Stimulated activated CD4-positive, alpha-beta T cell treated with anti-CD3 and anti-CD28 coated beads, Interleukin-15, amount 100 ng/mL, for 48 hours (primary cell): ENCODE data around the gene PPARD.
A peak's percentile ranks its signal among the peaks of the same experiment; 100 is the strongest.
"Not testable (repeated sequence)": the region's sequence is repeated elsewhere in the genome, so short reads cannot be mapped to it uniquely, and the experiment has no call there.

Experiments used
- DNase-seq, 2 donors: peaks; one replicate each; pipeline ENCODE4 v3.0.0-alpha.2; 2020; ENCODE audit warnings: low read depth in 2 of 2

The PPARD gene

DNA sequence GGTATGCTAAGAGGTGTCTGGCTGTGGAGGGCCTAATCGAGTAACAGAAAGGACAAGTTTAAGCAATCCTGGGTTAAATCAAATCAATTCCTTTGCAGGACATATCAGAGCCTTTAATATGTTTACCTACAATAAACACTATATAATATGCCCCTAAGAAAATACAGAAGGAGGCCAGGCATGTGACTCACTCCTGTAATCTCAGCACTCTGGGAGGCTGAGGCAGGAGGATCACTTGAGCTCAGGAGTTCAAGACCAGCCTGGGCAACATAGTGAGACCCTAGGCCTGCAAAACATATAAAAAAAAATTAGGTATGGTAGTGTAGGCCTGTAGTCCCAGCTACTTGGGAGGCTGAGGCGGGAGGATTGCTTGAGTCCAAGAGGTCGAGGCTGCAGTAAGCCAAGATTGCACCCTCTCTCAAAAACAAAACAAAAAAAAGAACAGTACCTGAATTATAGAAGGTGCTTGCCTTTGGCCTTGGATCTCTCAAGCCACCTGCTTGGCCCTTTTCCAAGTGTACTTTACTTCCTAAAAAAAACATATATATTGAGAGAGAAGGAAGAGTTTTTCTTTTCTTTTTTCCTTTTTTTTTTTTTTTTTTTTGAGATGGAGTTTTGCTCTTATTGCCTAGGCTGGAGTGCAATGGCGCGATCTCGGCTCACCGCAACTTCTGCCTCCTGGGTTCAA lies 96.2 kb downstream of the PPARD start:
- not testable (repeated sequence) for DNase-seq

- DNase-seq: no peak
Observed at GRCh38 chr6:35439308-35439707, 97.0 kb downstream of the PPARD start.

- no peak for DNase-seq
Observed at GRCh38 chr6:35441205-35441604, 98.8 kb downstream of the PPARD start.

DNA sequence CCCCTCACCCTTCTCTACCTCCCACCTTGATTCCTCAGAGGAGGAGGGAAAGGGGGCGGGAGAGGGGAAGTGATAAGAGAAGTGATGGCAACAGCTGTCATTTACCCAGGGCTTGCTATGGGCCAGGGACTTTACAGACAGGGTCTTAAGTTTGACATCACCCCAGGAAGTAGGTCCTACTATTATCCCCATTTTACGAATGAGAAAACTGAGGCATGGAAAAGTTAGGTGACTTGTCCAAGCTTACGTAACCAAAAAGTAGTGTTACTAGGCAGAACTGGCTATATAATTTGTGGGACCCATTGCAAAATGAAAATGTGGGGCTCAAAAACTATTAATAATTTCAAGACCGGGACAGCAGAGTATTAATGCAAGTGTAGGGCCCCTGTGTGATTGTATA lies 99.3 kb downstream of the PPARD start:
- DNase-seq: no peak

GRCh38 chr6:35442693-35443092 lies 100.3 kb downstream of the PPARD start:
- DNase-seq: no peak

GRCh38 chr6:35443341-35444030 lies 101.1 kb downstream of the PPARD start:
- no peak for DNase-seq

- no peak for DNase-seq
Observed at GRCh38 chr6:35445691-35446090, 103.3 kb downstream of the PPARD start.

DNA sequence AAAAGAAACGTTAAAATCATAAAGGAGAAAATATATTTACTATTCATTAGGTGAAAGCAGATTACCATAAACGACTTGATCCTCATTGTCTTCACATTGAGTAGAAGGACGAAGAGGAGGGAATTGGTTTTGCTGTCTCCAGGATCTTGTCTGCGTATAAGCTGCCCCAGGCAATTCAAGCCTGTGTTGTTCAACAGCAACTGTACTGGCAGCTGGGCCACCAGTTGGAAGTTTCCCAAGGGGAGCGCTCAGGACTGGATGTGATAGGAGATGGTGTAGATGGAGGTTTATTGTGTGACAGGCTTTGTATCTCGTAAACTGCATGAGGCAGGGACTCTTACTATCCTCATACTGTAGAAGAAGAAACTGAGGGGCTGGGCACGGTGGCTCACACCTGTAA lies 105.8 kb downstream of the PPARD start:
- no peak for DNase-seq

DNA sequence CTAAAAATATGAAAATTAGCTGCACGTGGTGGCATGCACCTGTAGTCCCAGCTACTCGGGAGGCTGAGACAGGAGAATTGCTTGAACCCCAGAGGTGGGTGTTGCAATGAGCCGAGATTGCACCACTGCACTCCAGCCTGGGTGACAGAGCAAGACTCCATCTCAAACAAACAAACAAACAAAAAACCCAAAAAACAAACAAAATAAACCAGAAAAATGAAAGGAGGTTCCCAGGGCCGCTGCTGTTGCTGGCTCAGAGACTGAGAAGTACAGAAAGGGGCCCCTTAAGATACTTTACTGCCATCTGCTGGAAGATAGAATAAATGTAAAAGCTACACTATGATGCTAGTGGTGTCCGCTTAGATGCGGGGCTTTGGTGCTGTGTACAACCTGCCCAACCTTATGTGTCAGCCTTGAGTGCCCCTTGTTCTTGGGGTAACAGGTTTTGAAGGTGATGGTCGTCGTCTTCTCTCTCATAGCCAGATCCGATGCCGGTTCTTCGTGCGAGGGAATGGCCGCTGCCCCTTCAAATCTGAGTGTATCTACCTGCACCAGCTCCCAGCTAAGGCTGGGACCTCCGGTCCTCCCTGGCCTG lies 107.0 kb downstream of the PPARD start:
- DNase-seq: no peak

DNA sequence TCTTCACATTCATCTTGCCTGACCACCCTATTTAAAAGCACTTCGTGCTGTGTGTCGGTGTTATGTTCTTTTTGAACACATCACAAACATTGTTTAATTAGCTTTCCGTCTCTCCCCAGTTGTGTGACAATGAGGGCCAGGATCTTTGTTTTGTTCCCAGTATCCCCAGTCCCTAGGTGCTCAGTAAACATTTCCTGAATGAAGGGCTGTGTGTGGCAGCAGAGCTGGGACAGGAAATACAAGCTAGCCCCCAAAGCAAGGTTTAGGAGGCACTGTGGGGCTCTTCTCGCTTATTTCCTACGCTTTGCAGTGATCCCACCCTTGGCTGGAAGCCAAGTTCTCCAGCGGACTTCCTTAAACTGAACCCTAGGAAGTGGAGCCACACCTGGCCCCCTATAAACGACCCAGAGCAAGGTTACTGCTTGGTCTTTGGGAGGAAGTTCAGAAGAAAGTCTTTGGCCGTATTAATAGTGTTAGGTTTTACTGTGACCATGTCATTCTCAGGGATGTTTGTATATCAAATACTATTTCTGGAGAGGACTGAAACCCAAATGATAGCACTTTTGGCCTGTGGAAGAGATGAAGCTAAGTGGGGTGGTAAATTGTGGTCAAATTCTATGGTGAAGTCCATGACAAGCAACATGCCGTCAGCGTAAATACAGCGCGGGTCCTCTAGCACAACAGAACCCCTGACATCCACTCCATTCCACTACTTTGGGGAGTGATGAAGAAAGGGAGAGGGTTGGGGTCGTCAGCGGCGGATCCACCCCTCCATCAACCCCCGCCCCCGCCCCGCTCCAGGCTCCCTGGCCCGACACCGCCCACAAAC lies 109.2 kb downstream of the PPARD start:
- no peak for DNase-seq

GRCh38 chr6:35452183-35453090 lies 110.1 kb downstream of the PPARD start, which contains the start of gene FANCE:
FANCE (plus strand) TSS chr6:35452338; CDS start chr6:35452546, 208 bp downstream.
- DNase-seq: peak; percentile 81 to 94

DNA sequence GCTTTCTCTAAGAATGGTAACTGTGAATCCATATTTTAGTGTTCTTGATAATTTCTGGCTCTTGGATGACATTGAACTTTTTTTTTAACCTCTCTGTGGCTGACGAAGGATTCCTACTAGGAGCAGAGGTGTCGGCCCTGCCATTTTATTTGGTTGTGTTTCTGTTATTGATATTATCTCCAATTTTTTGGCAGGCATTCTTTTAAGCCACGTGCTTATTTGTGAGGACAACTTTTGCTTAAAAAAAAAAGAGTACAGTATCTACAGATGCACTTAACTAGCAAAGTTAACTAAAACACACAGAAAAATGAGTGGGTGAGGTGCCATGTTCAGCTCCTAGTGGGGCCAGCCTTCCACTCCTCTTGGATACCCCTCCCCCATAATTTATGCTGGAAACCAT lies 110.9 kb downstream of the PPARD start:
- DNase-seq: no peak

GRCh38 chr6:35454391-35455110 lies 112.2 kb downstream of the PPARD start:
- DNase-seq: no peak

- DNase-seq: no peak
Observed at GRCh38 chr6:35457907-35458306, 115.5 kb downstream of the PPARD start.

DNA sequence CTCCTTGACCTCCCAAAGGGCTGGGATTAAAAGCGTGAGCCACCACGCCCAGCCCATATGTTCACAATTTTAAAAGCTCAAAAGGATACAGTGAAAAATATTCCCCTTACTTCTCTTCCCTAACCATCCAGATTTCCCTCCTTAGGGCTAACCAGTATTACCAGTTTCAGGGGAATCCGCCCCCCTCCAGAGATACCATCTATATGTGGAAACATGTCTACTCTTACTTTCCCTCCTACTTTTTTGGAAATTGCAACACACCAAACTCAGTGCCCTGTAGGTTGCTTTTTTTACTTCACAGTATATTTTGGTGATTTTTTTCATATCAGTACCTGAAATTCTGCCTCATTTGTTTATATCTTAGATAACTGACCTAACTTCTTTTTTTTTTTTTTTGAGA lies 118.9 kb downstream of the PPARD start:
- no peak for DNase-seq

GRCh38 chr6:35463292-35463691 lies 120.9 kb downstream of the PPARD start:
- no peak for DNase-seq

DNA sequence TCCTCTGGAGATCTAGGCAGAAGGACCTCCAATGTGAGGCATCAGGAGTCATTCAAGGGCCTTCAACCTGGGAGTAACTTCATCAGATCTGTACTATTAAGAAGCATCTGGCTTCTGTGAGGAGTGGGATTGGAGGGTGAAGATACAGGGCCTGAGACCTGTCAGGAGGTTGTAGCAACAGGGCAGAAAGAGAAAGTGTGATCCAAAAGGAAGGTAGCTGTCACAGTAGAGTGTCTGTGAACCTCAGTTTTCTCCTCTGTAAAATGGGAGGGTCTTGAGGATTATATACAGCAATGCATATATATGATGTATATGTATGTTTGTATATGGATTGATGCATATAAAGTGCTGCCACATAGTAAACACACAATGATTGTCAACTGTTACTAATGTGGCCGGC lies 123.3 kb downstream of the PPARD start:
- DNase-seq: no peak

GRCh38 chr6:35468181-35468979 lies 126.0 kb downstream of the PPARD start, which contains the start of gene RPL10A:
RPL10A (plus strand) TSS chr6:35468401; CDS start chr6:35468435, 34 bp downstream.
- peak; percentile 93 to 95 for DNase-seq

DNA sequence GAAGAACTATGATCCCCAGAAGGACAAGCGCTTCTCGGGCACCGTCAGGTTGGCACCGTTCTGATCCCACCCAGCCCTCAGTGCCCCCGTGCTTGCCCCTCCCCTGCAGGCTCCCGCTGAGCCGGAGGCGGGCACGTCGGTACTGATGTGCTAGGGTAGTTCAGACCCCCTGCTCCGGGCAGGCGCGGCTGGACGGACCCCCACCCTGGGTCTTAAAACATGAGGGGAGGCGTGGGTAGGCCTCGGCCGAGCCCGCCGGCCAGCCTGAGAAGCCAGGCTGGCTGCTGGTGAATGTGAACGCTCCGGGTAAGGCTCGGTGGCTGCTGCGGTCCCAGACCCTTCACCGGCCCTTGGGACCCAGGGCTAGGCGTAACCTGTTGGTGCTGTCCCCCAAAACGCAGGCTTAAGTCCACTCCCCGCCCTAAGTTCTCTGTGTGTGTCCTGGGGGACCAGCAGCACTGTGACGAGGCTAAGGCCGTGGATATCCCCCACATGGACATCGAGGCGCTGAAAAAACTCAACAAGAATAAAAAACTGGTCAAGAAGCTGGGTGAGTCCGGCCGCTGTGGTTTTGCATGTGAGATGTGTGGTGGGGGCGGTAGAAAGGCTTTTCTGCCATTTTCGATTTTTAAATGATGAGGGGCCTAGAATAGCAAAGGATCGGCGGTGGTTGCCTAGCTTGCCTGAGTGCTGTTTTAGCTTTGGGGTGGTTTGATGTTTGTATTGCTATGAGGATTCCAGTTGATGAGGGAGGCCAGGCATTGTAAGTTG lies 126.8 kb downstream of the PPARD start:
- no peak for DNase-seq
